ENCODE measurements around the gene SPAG9. TPM values are rescaled to one million over a fixed set of nuclear protein-coding genes. Genes with fewer than 3 reads are reported as not detected.

SPAG9 gene
- total and polyA plus RNA-seq, 8 donors = 105 to 147 (median 116) TPM

DNA sequence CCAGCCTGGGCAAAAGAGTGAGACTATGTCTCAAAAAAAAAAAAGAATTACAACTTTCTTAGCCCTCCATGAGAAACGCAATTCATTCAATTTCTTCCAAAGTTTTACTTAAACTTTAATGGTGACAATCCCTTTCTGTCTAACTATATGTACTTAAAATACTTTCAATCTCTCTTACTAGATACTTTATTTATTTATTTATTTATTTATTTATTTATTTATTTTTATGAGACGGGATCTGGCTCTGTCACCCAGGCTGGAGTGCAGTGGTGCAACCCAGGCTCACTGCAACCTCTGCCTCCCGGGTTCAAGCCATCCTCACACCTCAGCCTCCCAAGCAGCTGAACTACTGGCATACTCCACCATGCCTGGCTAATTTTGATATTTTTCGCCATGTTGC lies 108.1 kb downstream of the SPAG9 start:
- Histone ChIP-seq H3K9me3 (no peaks in the 10 kb centered on the region), H3K27ac (no peak overlapping the region), H3K4me3 (no peak overlapping the region), H3K36me3 (peaks cover 0 to 65% of the 10 kb centered on the region in 2 donors), H3K27me3 (no peaks in the 10 kb centered on the region), H3K4me1 (no peaks in the 10 kb centered on the region)
- TF ChIP-seq, protein P1, sequence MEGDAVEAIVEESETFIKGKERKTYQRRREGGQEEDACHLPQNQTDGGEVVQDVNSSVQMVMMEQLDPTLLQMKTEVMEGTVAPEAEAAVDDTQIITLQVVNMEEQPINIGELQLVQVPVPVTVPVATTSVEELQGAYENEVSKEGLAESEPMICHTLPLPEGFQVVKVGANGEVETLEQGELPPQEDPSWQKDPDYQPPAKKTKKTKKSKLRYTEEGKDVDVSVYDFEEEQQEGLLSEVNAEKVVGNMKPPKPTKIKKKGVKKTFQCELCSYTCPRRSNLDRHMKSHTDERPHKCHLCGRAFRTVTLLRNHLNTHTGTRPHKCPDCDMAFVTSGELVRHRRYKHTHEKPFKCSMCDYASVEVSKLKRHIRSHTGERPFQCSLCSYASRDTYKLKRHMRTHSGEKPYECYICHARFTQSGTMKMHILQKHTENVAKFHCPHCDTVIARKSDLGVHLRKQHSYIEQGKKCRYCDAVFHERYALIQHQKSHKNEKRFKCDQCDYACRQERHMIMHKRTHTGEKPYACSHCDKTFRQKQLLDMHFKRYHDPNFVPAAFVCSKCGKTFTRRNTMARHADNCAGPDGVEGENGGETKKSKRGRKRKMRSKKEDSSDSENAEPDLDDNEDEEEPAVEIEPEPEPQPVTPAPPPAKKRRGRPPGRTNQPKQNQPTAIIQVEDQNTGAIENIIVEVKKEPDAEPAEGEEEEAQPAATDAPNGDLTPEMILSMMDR (IDR thresholded peaks at IDR 0.05) = no peak
- ATAC-seq = no peak
- DNase-seq = no peak
- intact Hi-C loops (cut with DNase I) = no loop called here

DNA sequence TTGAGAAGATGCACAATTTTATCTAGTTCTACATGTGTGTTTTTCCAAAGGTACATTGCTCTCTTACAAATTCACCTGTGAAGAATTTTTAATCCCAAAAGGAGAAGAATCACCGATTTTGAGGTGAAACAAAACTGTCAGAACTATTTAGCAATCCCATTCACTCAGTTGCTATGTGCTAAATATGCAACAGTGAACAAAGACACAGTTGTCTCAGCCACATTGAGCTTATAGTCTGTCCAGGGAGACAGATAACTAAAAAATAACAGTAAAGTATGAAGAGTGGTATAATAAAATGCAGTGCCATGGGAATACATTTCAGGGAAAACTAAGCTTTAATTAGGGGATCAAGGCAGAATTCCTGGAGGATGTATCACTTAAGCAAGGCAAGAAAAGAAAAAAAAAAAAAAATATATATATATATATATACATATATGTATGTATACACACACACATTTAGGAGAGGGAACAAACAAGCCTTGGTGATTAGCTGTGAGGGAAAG lies 110.4 kb downstream of the SPAG9 start:
- no peak for ATAC-seq
- intact Hi-C loops (cut with DNase I) = no loop called here
- H3K27me3 ChIP-seq = no peaks in the 10 kb centered on the region
- TF ChIP-seq, protein P1 (IDR thresholded peaks at IDR 0.05) = no peak
- no peak overlapping the region for H3K27ac ChIP-seq
- H3K9me3 ChIP-seq = no peaks in the 10 kb centered on the region
- no peak for DNase-seq
- H3K36me3 ChIP-seq = peaks cover 0 to 66% of the 10 kb centered on the region in 2 donors
- no peak overlapping the region for H3K4me3 ChIP-seq
- H3K4me1 ChIP-seq = no peaks in the 10 kb centered on the region

DNA sequence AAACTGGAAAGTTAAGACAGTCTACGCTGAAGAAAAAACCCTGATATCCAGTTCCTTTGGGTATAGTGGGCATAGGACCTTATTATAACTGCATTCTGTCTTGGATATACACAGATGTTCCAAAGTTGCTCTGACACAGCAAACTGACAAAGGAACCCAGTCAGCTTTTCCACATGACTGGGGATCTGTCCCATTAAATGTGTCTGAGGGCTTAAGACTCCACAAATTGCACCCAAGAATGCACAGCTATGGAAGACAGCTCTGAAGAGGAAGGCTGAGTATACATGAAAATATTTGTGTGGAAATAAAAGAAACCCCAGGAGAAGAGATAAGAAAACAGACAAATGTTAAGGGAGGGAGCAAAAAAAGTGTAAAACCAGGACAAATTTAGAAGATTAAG lies 114.1 kb downstream of the SPAG9 start:
- intact Hi-C loops (cut with DNase I) = no loop called here
- no peaks in the 10 kb centered on the region for H3K27me3 ChIP-seq
- H3K27ac ChIP-seq = no peak overlapping the region
- H3K4me3 ChIP-seq = no peak overlapping the region
- H3K4me1 ChIP-seq = no peaks in the 10 kb centered on the region
- no peaks in the 10 kb centered on the region for H3K9me3 ChIP-seq
- TF ChIP-seq, protein P1 (IDR thresholded peaks at IDR 0.05) = no peak
- peaks cover 0 to 67% of the 10 kb centered on the region in 2 donors for H3K36me3 ChIP-seq
- DNase-seq = no peak
- ATAC-seq = no peak

DNA sequence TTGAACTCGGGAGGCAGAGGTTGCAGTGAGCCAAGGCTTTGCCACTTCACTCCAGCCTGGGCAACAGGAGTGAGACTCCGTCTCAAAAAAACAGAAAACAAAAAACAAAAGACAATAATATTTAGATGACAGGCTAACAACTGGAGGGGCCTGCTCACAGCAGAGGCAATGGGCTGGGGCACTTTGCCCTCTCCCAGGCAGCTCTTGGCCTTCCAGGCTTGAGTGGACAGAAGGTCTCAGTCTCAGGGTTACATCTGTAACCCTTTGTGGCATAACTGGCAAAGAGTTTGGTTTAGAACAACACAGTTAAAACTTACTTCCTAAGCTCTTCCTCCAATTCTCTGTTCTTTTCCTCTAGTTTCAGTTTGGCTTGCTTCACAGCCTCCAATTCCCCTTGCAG lies 114.9 kb downstream of the SPAG9 start:
- Histone ChIP-seq H3K9me3 (no peaks in the 10 kb centered on the region), H3K36me3 (peaks cover 0 to 70% of the 10 kb centered on the region in 2 donors), H3K4me1 (no peaks in the 10 kb centered on the region), H3K4me3 (no peak overlapping the region), H3K27ac (no peak overlapping the region), H3K27me3 (no peaks in the 10 kb centered on the region)
- DNase-seq (no peak), ATAC-seq (no peak)
- TF ChIP-seq, protein P1 (IDR thresholded peaks at IDR 0.05) = no peak
- intact Hi-C loops (cut with DNase I) = no loop called here

DNA sequence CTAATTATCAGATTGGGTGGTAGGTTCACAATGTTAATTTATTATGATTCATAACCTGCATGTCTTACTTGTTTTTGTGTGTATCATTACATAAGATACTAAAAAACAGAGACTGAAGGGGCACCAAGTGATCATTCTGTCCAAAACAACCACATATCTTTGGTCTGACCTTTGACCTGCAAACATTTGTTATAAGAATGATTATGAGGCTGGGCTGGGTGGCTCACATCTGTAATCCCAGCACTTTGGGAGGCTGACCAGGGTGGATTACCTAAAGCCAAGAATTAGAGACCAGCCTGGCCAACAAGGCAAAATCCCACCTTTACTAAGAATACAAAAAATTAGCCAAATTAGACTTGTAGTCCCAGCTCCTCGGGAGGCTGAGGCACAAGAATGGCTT lies 116.4 kb downstream of the SPAG9 start:
- H3K4me1 ChIP-seq = no peaks in the 10 kb centered on the region
- H3K27ac ChIP-seq = no peak overlapping the region
- intact Hi-C loops (cut with DNase I) = loop anchor here in 1 of 2 donors (5.0 kb wide), 1 partner anchor 148 kb away; the partner anchor contains the start of gene NME1
- peaks cover 0 to 78% of the 10 kb centered on the region in 2 donors for H3K36me3 ChIP-seq
- no peak for ATAC-seq
- no peaks in the 10 kb centered on the region for H3K27me3 ChIP-seq
- TF ChIP-seq, protein P1 (IDR thresholded peaks at IDR 0.05) = no peak
- H3K4me3 ChIP-seq = no peak overlapping the region
- H3K9me3 ChIP-seq = no peaks in the 10 kb centered on the region
- no peak for DNase-seq
